Bronchial epithelial cell (primary cell): ENCODE measurements around the gene CALB2. TPM values are rescaled to one million over a fixed set of nuclear protein-coding genes. Genes with fewer than 3 reads are reported as not detected.

ENCODE experiments used
- DNase-seq: peaks from one replicate; pipeline ENCODE4 v3.0.0-alpha.2; 2010; ENCODE audit warnings: low read depth
- FAIRE-seq: peaks from 2 replicates; lab custom pipeline; 2011; peaks lifted over from hg19 to GRCh38; lab: Jason Lieb, UNC
- H3K27me3 ChIP-seq: 2 replicates; pipeline ENCODE4 v1.5.1; 2011; ENCODE audit warnings: low read length; ENCODE audit not compliant: control insufficient read depth, insufficient read depth
- H3K36me3 ChIP-seq: 2 replicates; pipeline ENCODE4 v1.5.1; 2011; ENCODE audit warnings: low read length; ENCODE audit not compliant: control insufficient read depth, insufficient read depth
- H3K4me3 ChIP-seq: 2 replicates; pipeline ENCODE4 v1.5.1; 2011; ENCODE audit warnings: mild to moderate bottlenecking, low read depth, low read length, control low read depth
- CTCF ChIP-seq: IDR thresholded peaks from 2 replicates; pipeline ENCODE4 v1.5.1; 2011; ENCODE audit warnings: mild to moderate bottlenecking, moderate library complexity, low read length, control low read depth, inconsistent platforms; ENCODE audit not compliant: insufficient read depth, severe bottlenecking
- total RNA-seq: library from RNA; depleted of rRNA; stranded (reverse); fragments of >200 nt; gene quantifications from 2 replicates; pipeline ENCODE4 v1.2.1, GENCODE V29; 2014

The CALB2 gene
- total RNA-seq, 1 donor from 2014 or later = 0.26 TPM

- FAIRE-seq = no peak
- peak; percentile 85 for DNase-seq
Observed at GRCh38 chr16:71360378-71360777, 1.9 kb downstream of the CALB2 start.

GRCh38 chr16:71364133-71364681 is 5.7 kb downstream of the CALB2 start:
- no peak for FAIRE-seq

More at GRCh38 chr16:71360378-71360777, 1.9 kb downstream of the CALB2 start:
- H3K36me3 ChIP-seq = no peaks in the 10 kb centered on the region
- H3K27me3 ChIP-seq = no peaks in the 10 kb centered on the region
- TF ChIP-seq CTCF = no peak
- H3K4me3 ChIP-seq = no peak overlapping the region

GRCh38 chr16:71365021-71365420 is 6.5 kb downstream of the CALB2 start:
- no peak for FAIRE-seq
- Histone ChIP-seq H3K36me3 (no peaks in the 10 kb centered on the region), H3K27me3 (no peaks in the 10 kb centered on the region), H3K4me3 (no peak overlapping the region)
- TF ChIP-seq CTCF = no peak
- DNase-seq = no peak

More at GRCh38 chr16:71364133-71364681, 5.7 kb downstream of the CALB2 start:
- no peaks in the 10 kb centered on the region for H3K36me3 ChIP-seq
- no peak overlapping the region for H3K4me3 ChIP-seq
- H3K27me3 ChIP-seq = no peaks in the 10 kb centered on the region
- no peak for TF ChIP-seq CTCF
- DNase-seq = no peak

GRCh38 chr16:71367241-71367976 is 8.9 kb downstream of the CALB2 start:
- Histone ChIP-seq H3K4me3 (no peak overlapping the region), H3K36me3 (no peaks in the 10 kb centered on the region), H3K27me3 (peaks cover 2% of the 10 kb centered on the region)
- peak; percentile 81 for FAIRE-seq
- DNase-seq = peak; percentile 17
- peak; percentile 82 for TF ChIP-seq CTCF

GRCh38 chr16:71368958-71369357 is 10.4 kb downstream of the CALB2 start:
- no peaks in the 10 kb centered on the region for H3K36me3 ChIP-seq
- TF ChIP-seq CTCF = no peak
- H3K27me3 ChIP-seq = peaks cover 2% of the 10 kb centered on the region
- no peak overlapping the region for H3K4me3 ChIP-seq
- DNase-seq (no peak), FAIRE-seq (no peak)
